Measurements from ENCODE around the gene TTF2. TPM values are rescaled to one million over a fixed set of nuclear protein-coding genes. Genes with fewer than 3 reads are reported as not detected.

TTF2 gene
- polyA plus RNA-seq, 1 donor from 2014 or later: 2.6 TPM

GRCh38 chr1:117059334-117059677 is 820 bp upstream of the TTF2 start:
- Histone ChIP-seq H3K27me3 (ENCODE audit: insufficient read depth, low read depth, low read length) (no peaks in the 10 kb centered on the region), H3K36me3 (ENCODE audit: insufficient read depth, low read length) (no peaks in the 10 kb centered on the region), H3K4me2 (ENCODE audit: low read length) (peak overlapping the region; percentile 71), H2AFZ (ENCODE audit: low read depth, low read length) (peak overlapping the region; percentile 52), H3K27ac (ENCODE audit: low read length) (no peak overlapping the region), H3K9me3 (ENCODE audit: low read length) (no peaks in the 10 kb centered on the region), H3K9me2 (ENCODE audit: insufficient read depth, low read length) (no peaks in the 10 kb centered on the region), H3F3A (ENCODE audit: insufficient read depth, low read length, poor library complexity, severe bottlenecking) (peaks cover 5% of the 10 kb centered on the region), H3K4me3 (ENCODE audit: low read length) (peak overlapping the region; percentile 78), H4K20me1 (ENCODE audit: insufficient read depth) (no peaks in the 10 kb centered on the region), H3K79me2 (replicated peaks; ENCODE audit: insufficient read depth, low read length) (no peaks in the 10 kb centered on the region), H3K9ac (ENCODE audit: low read length) (peak overlapping the region; percentile 45)
- TF ChIP-seq EP300 (conservative IDR thresholded peaks at IDR 0.05; ENCODE audit: poor library complexity, severe bottlenecking): no peak
- TF ChIP-seq EZH2 (IDR thresholded peaks at IDR 0.05; ENCODE audit: borderline replicate concordance, insufficient read depth, low read length, poor library complexity, severe bottlenecking): no peak
- no peak for TF ChIP-seq TAF1 (IDR thresholded peaks at IDR 0.05; ENCODE audit: low read depth)
- no peak for TF ChIP-seq SMC3 (conservative IDR thresholded peaks at IDR 0.05; ENCODE audit: poor library complexity)
- no peak for TF ChIP-seq POLR2AphosphoS5 (IDR thresholded peaks at IDR 0.05)
- no peak for TF ChIP-seq RAD21 (conservative IDR thresholded peaks at IDR 0.05)
- TF ChIP-seq CTCF (IDR thresholded peaks at IDR 0.05; ENCODE audit: poor library complexity, severe bottlenecking): no peak
- TF ChIP-seq MXI1 (conservative IDR thresholded peaks at IDR 0.05; ENCODE audit: poor library complexity, severe bottlenecking): no peak
- TF ChIP-seq, protein P1, sequence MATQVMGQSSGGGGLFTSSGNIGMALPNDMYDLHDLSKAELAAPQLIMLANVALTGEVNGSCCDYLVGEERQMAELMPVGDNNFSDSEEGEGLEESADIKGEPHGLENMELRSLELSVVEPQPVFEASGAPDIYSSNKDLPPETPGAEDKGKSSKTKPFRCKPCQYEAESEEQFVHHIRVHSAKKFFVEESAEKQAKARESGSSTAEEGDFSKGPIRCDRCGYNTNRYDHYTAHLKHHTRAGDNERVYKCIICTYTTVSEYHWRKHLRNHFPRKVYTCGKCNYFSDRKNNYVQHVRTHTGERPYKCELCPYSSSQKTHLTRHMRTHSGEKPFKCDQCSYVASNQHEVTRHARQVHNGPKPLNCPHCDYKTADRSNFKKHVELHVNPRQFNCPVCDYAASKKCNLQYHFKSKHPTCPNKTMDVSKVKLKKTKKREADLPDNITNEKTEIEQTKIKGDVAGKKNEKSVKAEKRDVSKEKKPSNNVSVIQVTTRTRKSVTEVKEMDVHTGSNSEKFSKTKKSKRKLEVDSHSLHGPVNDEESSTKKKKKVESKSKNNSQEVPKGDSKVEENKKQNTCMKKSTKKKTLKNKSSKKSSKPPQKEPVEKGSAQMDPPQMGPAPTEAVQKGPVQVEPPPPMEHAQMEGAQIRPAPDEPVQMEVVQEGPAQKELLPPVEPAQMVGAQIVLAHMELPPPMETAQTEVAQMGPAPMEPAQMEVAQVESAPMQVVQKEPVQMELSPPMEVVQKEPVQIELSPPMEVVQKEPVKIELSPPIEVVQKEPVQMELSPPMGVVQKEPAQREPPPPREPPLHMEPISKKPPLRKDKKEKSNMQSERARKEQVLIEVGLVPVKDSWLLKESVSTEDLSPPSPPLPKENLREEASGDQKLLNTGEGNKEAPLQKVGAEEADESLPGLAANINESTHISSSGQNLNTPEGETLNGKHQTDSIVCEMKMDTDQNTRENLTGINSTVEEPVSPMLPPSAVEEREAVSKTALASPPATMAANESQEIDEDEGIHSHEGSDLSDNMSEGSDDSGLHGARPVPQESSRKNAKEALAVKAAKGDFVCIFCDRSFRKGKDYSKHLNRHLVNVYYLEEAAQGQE (IDR thresholded peaks at IDR 0.05; ENCODE audit: borderline replicate concordance): no peak

DNA sequence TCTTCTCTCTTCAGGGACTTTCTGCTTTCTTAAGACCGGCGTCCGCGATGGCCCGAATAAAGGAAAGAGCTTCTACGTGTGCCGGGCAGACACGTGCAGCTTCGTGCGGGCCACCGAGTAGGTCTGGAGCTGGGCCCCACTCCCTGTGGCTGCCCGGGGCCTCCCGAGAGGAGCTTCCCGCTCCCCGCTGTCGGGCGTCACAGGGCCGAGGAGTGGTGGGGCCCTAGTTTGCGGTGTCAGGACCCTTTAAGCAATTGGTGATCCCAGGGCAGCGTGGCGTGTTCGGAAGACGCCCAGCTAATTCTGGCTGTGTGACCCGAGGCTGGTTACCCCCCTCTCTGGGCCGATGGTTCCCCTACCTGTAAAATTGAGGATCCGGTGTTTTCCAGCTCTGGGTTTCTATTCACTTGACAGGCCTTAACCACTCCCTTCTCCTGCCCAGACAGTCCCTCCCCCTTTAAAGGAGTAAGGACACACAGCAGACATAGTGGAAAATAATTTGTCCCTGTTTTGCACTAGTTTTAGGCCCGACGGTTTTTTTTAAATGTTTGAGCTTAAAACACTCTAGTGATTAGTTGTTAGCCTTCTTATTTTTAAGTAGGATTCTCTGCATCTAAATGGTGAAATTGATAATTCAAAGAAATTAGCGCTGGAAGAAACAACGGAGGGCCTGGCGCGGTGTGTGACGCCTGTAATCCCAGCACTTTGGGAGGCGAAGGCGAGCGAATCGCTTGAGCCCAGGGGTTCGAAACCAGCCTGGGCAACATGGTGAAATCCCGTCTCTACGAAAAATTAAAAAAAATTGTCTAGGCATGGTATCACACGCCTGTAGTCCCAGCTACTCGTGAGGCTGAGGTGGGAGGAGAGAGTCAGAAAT is 553 bp downstream of the TTF2 start:
- Histone ChIP-seq H3F3A (ENCODE audit: insufficient read depth, low read length, poor library complexity, severe bottlenecking) (peaks cover 5% of the 10 kb centered on the region), H3K79me2 (replicated peaks; ENCODE audit: insufficient read depth, low read length) (no peaks in the 10 kb centered on the region), H3K9me3 (ENCODE audit: low read length) (no peaks in the 10 kb centered on the region), H3K36me3 (ENCODE audit: insufficient read depth, low read length) (no peaks in the 10 kb centered on the region), H3K9ac (ENCODE audit: low read length) (peak overlapping the region; percentile 24), H3K4me2 (ENCODE audit: low read length) (peak overlapping the region; percentile 68), H4K20me1 (ENCODE audit: insufficient read depth) (no peaks in the 10 kb centered on the region), H3K4me3 (ENCODE audit: low read length) (peak overlapping the region; percentile 78), H2AFZ (ENCODE audit: low read depth, low read length) (peak overlapping the region; percentile 80), H3K27ac (ENCODE audit: low read length) (no peak overlapping the region), H3K9me2 (ENCODE audit: insufficient read depth, low read length) (no peaks in the 10 kb centered on the region), H3K27me3 (ENCODE audit: insufficient read depth, low read depth, low read length) (no peaks in the 10 kb centered on the region)
- TF ChIP-seq MXI1 (conservative IDR thresholded peaks at IDR 0.05; ENCODE audit: poor library complexity, severe bottlenecking) (no peak), CTCF (IDR thresholded peaks at IDR 0.05; ENCODE audit: poor library complexity, severe bottlenecking) (no peak), EZH2 (IDR thresholded peaks at IDR 0.05; ENCODE audit: borderline replicate concordance, insufficient read depth, low read length, poor library complexity, severe bottlenecking) (no peak), RAD21 (conservative IDR thresholded peaks at IDR 0.05) (no peak), SMC3 (conservative IDR thresholded peaks at IDR 0.05; ENCODE audit: poor library complexity) (no peak), EP300 (conservative IDR thresholded peaks at IDR 0.05; ENCODE audit: poor library complexity, severe bottlenecking) (no peak), TAF1 (IDR thresholded peaks at IDR 0.05; ENCODE audit: low read depth) (no peak), POLR2AphosphoS5 (IDR thresholded peaks at IDR 0.05) (no peak)
- TF ChIP-seq, protein P1 (IDR thresholded peaks at IDR 0.05; ENCODE audit: borderline replicate concordance): no peak

Measured in neural cell (in vitro differentiated cells).